HFFc6 (cell line): ENCODE data around the gene WNT1. TPM values are rescaled to one million over a fixed set of nuclear protein-coding genes. Genes with fewer than 3 reads are reported as not detected.

Experiments
- DNase-seq: peaks from one replicate; pipeline ENCODE4 v3.0.0-alpha.2; 2018
- H3K27ac Mint-ChIP-seq: 2 replicates; pipeline ENCODE4 v1.8.0; 2020; ENCODE audit warnings: mild to moderate bottlenecking, mixed read lengths
- H3K27me3 Mint-ChIP-seq: 2 replicates; pipeline ENCODE4 v1.8.0; 2021; ENCODE audit warnings: mild to moderate bottlenecking, moderate library complexity, mixed read lengths; ENCODE audit not compliant: insufficient read depth
- H3K36me3 Mint-ChIP-seq: 2 replicates; pipeline ENCODE4 v1.8.0; 2021; ENCODE audit warnings: low read depth, mixed read lengths
- H3K4me1 Mint-ChIP-seq: 2 replicates; pipeline ENCODE4 v1.8.0; 2020; ENCODE audit warnings: low read depth, mixed read lengths
- H3K4me3 Mint-ChIP-seq: 2 replicates; pipeline ENCODE4 v1.8.0; 2020; ENCODE audit warnings: mild to moderate bottlenecking, moderate library complexity, mixed read lengths
- H3K9me3 Mint-ChIP-seq: 2 replicates; pipeline ENCODE4 v1.8.0; 2020; ENCODE audit warnings: mild to moderate bottlenecking, mixed read lengths
- CTCF ChIP-seq: fragments of 200-600 bp; sonication (generic); IDR thresholded peaks from 2 replicates; pipeline ENCODE4 v1.5.0; 2021; ENCODE audit warnings: antibody characterized with exemption, mild to moderate bottlenecking
- total RNA-seq, 6 experiments: library from RNA; stranded (reverse); fragmentation: NEBNext Ultra II Directional; extraction: Animal tissue kit (Norgen Biotek cat#: 25700); gene quantifications; 2 replicates in 1 of 6; 3 replicates in 5 of 6; pipeline ENCODE4 v1.2.3, GENCODE V29; 2021

WNT1 gene
- total RNA-seq, 6 experiments from 2014 or later, result not detected

GRCh38 chr12:48968467-48968866 lies 9.7 kb upstream of the WNT1 start:
- peaks cover 22% of the 10 kb centered on the region for H3K27me3 Mint-ChIP-seq
- DNase-seq, result no peak
- H3K4me3 Mint-ChIP-seq, result no peak overlapping the region
- H3K9me3 Mint-ChIP-seq, result no peaks in the 10 kb centered on the region
- H3K27ac Mint-ChIP-seq, result no peak overlapping the region
- H3K4me1 Mint-ChIP-seq, result peaks cover 37% of the 10 kb centered on the region
- H3K36me3 Mint-ChIP-seq, result no peaks in the 10 kb centered on the region
- TF ChIP-seq CTCF, result no peak

GRCh38 chr12:48969160-48969771 lies 8.9 kb upstream of the WNT1 start:
- no peaks in the 10 kb centered on the region for H3K9me3 Mint-ChIP-seq
- TF ChIP-seq CTCF, result no peak
- H3K27ac Mint-ChIP-seq, result no peak overlapping the region
- H3K27me3 Mint-ChIP-seq, result peaks cover 23% of the 10 kb centered on the region
- no peaks in the 10 kb centered on the region for H3K36me3 Mint-ChIP-seq
- DNase-seq, result no peak
- H3K4me3 Mint-ChIP-seq, result no peak overlapping the region
- H3K4me1 Mint-ChIP-seq, result peaks cover 44% of the 10 kb centered on the region

- Mint-ChIP-seq H3K27me3 (peaks cover 27% of the 10 kb centered on the region), H3K9me3 (no peaks in the 10 kb centered on the region), H3K27ac (no peak overlapping the region), H3K4me3 (peak overlapping the region; percentile 83; the same call in 1 of the 2 replicates), H3K36me3 (no peaks in the 10 kb centered on the region), H3K4me1 (peaks cover 50% of the 10 kb centered on the region)
- TF ChIP-seq CTCF, result peak; percentile 36; the same call in 1 of the 2 replicates
- no peak for DNase-seq
Measured at GRCh38 chr12:48969833-48970701, 8.1 kb upstream of the WNT1 start.

GRCh38 chr12:48970702-48971334 lies 7.3 kb upstream of the WNT1 start:
- peak overlapping the region; percentile 17; the same call in 1 of the 2 replicates for H3K27ac Mint-ChIP-seq
- peaks cover 50% of the 10 kb centered on the region for H3K4me1 Mint-ChIP-seq
- H3K27me3 Mint-ChIP-seq, result peaks cover 23% of the 10 kb centered on the region
- no peak for TF ChIP-seq CTCF
- no peaks in the 10 kb centered on the region for H3K9me3 Mint-ChIP-seq
- no peaks in the 10 kb centered on the region for H3K36me3 Mint-ChIP-seq
- DNase-seq, result no peak
- H3K4me3 Mint-ChIP-seq, result peak overlapping the region; percentile 83

GRCh38 chr12:48972213-48972951 lies 5.7 kb upstream of the WNT1 start:
- Mint-ChIP-seq H3K27me3 (peaks cover 27% of the 10 kb centered on the region), H3K9me3 (no peaks in the 10 kb centered on the region), H3K27ac (peak overlapping the region; percentile 19; the same call in 1 of the 2 replicates), H3K4me1 (peaks cover 58% of the 10 kb centered on the region), H3K36me3 (no peaks in the 10 kb centered on the region), H3K4me3 (peak overlapping the region; percentile 83)
- TF ChIP-seq CTCF, result peak; percentile 61; the same call in 1 of the 2 replicates
- peak; percentile 83 for DNase-seq
